GM23338 (cell line): ENCODE measurements around the gene ALG1L2.
"Not testable (repeated sequence)": the region's sequence is repeated elsewhere in the genome, so short reads cannot be mapped to it uniquely, and the experiment has no call there.

ENCODE experiments used
- CREB1 ChIP-seq: fragments of 250-450 bp; sonication (Bioruptor Pico); IDR thresholded peaks from 2 replicates; pipeline ENCODE4 v1.5.0; 2020; ENCODE audit warnings: low read depth, mild to moderate bottlenecking, moderate library complexity
- EZH2 ChIP-seq: fragments of 200-600 bp; sonication (generic); IDR thresholded peaks from one replicate; pipeline ENCODE4 v1.8.0; 2017; ENCODE audit warnings: antibody characterized with exemption, mild to moderate bottlenecking, low read depth; ENCODE audit not compliant: unreplicated experiment
- EZH2phosphoT487 ChIP-seq: fragments of 200-600 bp; sonication (generic); IDR thresholded peaks from one replicate; pipeline ENCODE4 v1.8.1; 2018; ENCODE audit warnings: antibody characterized with exemption; ENCODE audit not compliant: unreplicated experiment
- JUNB ChIP-seq: IDR thresholded peaks from one replicate; pipeline ENCODE4 v1.6.1; 2016; ENCODE audit warnings: antibody characterized with exemption; ENCODE audit not compliant: unreplicated experiment
- POLR2AphosphoS5 ChIP-seq: IDR thresholded peaks from 2 replicates; pipeline ENCODE4 v1.6.1; 2016; ENCODE audit warnings: antibody characterized with exemption, low read depth
- STAT1 ChIP-seq: IDR thresholded peaks from one replicate; pipeline ENCODE4 v1.6.1; 2016; ENCODE audit warnings: antibody characterized with exemption; ENCODE audit not compliant: unreplicated experiment
- TF ChIP-seq, protein P1 (sequence below), 2 experiments: fragments of 200-600 bp in 1 of 2; sonication (generic) in 1 of 2; conservative IDR thresholded peaks; 2 replicates each; pipeline versions ENCODE4 v1.5.1 to v1.6.1; 2016 to 2017; ENCODE audit warnings: antibody characterized with exemption in 2 of 2, low read depth in 2 of 2, mild to moderate bottlenecking in 2 of 2, moderate library complexity in 1 of 2
- TF ChIP-seq, protein P2 (sequence below): IDR thresholded peaks from one replicate; pipeline ENCODE4 v1.6.1; 2018; ENCODE audit warnings: antibody characterized with exemption; ENCODE audit not compliant: unreplicated experiment

DNA sequence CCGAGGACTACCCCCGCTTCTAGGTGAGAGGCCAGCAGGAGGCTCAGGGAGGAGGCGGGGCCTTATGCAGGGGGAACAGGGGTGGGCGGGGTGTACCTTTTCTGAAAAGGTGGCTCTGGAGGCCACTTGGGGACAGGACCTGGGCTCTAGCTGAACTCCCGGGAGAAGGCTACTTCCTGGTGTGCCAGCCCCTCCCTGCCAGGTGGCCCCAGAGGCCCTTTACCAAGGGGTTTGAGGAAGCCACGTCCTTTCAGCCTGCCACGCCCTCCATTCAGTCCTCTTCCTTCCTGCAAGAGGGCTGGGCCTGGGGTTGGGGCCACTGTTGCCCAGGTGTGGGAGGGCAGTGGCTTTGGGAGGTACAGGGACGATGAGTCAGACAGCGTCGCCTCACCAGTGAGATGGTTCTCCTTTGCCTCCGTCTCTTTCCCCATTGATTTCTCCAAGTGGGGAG, 12.9 kb downstream of the ALG1L2 start:
- TF ChIP-seq, protein P1, sequence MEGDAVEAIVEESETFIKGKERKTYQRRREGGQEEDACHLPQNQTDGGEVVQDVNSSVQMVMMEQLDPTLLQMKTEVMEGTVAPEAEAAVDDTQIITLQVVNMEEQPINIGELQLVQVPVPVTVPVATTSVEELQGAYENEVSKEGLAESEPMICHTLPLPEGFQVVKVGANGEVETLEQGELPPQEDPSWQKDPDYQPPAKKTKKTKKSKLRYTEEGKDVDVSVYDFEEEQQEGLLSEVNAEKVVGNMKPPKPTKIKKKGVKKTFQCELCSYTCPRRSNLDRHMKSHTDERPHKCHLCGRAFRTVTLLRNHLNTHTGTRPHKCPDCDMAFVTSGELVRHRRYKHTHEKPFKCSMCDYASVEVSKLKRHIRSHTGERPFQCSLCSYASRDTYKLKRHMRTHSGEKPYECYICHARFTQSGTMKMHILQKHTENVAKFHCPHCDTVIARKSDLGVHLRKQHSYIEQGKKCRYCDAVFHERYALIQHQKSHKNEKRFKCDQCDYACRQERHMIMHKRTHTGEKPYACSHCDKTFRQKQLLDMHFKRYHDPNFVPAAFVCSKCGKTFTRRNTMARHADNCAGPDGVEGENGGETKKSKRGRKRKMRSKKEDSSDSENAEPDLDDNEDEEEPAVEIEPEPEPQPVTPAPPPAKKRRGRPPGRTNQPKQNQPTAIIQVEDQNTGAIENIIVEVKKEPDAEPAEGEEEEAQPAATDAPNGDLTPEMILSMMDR (conservative IDR thresholded peaks at IDR 0.05; ENCODE audit: low read depth in 2 of 2), result not testable (repeated sequence)
- not testable (repeated sequence) for TF ChIP-seq CREB1 (CRISPR knock-in tag); EZH2; EZH2phosphoT487; POLR2AphosphoS5; STAT1; JUNB
- TF ChIP-seq, protein P2, sequence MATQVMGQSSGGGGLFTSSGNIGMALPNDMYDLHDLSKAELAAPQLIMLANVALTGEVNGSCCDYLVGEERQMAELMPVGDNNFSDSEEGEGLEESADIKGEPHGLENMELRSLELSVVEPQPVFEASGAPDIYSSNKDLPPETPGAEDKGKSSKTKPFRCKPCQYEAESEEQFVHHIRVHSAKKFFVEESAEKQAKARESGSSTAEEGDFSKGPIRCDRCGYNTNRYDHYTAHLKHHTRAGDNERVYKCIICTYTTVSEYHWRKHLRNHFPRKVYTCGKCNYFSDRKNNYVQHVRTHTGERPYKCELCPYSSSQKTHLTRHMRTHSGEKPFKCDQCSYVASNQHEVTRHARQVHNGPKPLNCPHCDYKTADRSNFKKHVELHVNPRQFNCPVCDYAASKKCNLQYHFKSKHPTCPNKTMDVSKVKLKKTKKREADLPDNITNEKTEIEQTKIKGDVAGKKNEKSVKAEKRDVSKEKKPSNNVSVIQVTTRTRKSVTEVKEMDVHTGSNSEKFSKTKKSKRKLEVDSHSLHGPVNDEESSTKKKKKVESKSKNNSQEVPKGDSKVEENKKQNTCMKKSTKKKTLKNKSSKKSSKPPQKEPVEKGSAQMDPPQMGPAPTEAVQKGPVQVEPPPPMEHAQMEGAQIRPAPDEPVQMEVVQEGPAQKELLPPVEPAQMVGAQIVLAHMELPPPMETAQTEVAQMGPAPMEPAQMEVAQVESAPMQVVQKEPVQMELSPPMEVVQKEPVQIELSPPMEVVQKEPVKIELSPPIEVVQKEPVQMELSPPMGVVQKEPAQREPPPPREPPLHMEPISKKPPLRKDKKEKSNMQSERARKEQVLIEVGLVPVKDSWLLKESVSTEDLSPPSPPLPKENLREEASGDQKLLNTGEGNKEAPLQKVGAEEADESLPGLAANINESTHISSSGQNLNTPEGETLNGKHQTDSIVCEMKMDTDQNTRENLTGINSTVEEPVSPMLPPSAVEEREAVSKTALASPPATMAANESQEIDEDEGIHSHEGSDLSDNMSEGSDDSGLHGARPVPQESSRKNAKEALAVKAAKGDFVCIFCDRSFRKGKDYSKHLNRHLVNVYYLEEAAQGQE, result not testable (repeated sequence)
